Muscle layer of colon (tissue), 2 donors: ENCODE measurements around the gene COL1A2.

ENCODE experiments used
- H3K27ac ChIP-seq: one replicate; pipeline ENCODE4 v1.7.0; 2013; ENCODE audit warnings: low read depth, mild to moderate bottlenecking, low read length, moderate library complexity
- H3K27me3 ChIP-seq, 2 donors: one replicate each; pipeline ENCODE4 v1.7.0; 2013; ENCODE audit warnings: low read length in 2 of 2, mild to moderate bottlenecking in 2 of 2; ENCODE audit not compliant: insufficient read depth in 2 of 2, control insufficient read depth in 1 of 2
- H3K36me3 ChIP-seq: one replicate; pipeline ENCODE4 v1.7.0; 2013; ENCODE audit warnings: mild to moderate bottlenecking, low read length; ENCODE audit not compliant: insufficient read depth
- H3K4me1 ChIP-seq: one replicate; pipeline ENCODE4 v1.7.0; 2013; ENCODE audit warnings: mild to moderate bottlenecking, low read length; ENCODE audit not compliant: insufficient read depth
- H3K4me3 ChIP-seq, 2 donors: one replicate each; pipeline ENCODE4 v1.7.0; 2013; ENCODE audit warnings: low read length in 2 of 2, low read depth in 1 of 2, mild to moderate bottlenecking in 1 of 2, moderate library complexity in 1 of 2
- H3K9ac ChIP-seq: one replicate; pipeline ENCODE4 v1.7.0; 2013; ENCODE audit warnings: low read length
- H3K9me3 ChIP-seq: one replicate; pipeline ENCODE4 v1.7.0; 2013; ENCODE audit warnings: mild to moderate bottlenecking, low read length
- donor health status: abdominal sarcoma.
- donor health status: Adenocarcinoma of cecum.

The COL1A2 gene

DNA sequence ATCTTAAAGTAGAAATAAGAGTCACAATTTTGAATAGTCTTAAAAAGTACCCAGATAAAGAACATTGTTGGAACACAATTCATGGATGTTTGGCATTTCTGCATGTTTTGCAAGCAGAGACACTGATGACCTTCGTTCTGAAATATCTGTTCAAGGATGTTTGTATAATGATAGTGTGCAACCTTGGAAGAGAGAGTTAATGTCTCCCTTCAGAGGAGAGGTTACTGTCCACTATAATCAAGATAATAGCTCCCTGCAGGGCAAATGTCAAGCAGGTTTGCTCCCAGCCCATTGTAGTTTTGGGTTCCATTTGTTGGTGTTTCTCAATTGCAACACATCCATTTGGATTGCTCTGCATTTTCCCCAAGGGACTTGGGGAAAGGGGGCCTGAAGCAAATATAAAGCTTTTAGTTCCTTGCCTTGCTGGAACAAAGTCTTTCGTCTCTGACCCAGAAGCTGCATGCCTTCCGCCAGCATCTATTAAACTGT, 45.2 kb downstream of the COL1A2 start:
- no peaks in the 10 kb centered on the region for H3K36me3 ChIP-seq
- H3K27ac ChIP-seq = no peak overlapping the region
- H3K4me3 ChIP-seq = no peak overlapping the region
- no peak overlapping the region for H3K9ac ChIP-seq
- no peaks in the 10 kb centered on the region for H3K4me1 ChIP-seq
- H3K9me3 ChIP-seq = no peaks in the 10 kb centered on the region
- no peaks in the 10 kb centered on the region for H3K27me3 ChIP-seq

DNA sequence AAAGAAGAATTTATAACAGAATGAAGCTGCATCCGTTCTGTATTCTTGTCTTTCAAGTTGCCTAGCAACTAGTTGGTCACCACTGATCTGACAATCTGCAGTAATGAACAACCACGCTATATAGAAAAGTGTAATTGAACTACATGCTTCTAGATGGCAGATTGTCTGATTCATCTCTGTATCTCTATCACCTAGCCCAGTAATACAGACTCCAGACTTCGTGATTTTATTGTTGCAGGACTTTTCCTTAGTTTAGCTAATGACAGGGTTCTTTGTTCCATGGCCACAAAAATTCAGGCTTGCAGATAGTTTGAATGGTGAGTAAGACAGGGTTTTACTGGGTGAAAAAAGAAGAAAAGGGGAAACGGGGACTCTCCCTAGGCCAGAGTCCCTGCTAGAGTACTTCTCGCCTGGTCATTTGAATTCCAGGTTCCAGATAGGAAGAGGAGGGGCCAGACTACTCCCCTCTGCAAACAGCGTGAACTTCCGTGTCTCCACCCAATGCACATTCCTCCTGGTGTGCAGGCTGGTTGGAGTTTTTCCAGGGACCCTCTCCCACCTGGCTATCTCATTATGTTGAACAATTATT, 45.9 kb downstream of the COL1A2 start:
- Histone ChIP-seq H3K4me3 (no peak overlapping the region), H3K27ac (no peak overlapping the region), H3K9ac (no peak overlapping the region), H3K36me3 (no peaks in the 10 kb centered on the region), H3K27me3 (no peaks in the 10 kb centered on the region), H3K4me1 (no peaks in the 10 kb centered on the region), H3K9me3 (no peaks in the 10 kb centered on the region)

DNA sequence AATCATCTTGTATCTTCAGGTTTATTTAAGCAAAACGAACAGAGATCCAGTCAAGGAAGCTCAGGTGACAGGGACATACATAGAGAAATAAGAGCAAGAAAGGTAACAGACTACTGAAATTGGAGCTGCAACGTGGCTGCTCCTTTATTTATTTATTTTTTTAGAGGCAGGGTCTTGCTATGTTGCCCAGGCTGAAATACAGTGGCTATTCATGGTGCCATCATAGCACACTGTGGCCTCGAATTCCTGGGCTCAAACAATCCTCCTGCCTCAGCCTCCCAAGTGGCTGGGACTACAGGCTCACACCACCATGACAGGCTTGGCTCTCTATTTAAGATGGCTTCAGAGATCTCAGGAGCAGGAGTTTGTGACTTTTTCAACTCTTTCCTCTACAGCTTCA, 46.4 kb downstream of the COL1A2 start:
- H3K27ac ChIP-seq = no peak overlapping the region
- H3K9me3 ChIP-seq = no peaks in the 10 kb centered on the region

DNA sequence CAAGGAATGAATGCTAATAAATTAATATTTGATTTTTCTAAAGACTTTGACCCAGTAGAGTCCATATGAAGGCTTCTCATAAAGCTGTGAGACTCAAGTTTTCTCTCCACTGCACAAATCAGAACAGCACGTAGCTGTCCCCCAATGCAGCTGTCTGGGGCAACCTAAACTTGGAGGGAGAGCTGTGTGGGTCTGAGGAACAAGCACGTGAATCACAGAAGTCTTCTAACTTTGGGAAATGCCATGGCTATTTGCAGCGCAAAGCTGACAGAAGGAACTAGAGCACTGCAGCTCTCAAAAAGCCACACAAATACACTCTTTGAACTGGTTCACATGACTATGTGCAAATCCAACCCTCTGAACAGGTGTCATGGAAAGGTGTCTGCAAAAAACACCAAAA, 47.9 kb downstream of the COL1A2 start:
- Histone ChIP-seq H3K27me3 (no peaks in the 10 kb centered on the region), H3K4me3 (no peak overlapping the region), H3K36me3 (no peaks in the 10 kb centered on the region), H3K9me3 (no peaks in the 10 kb centered on the region), H3K9ac (no peak overlapping the region), H3K4me1 (no peaks in the 10 kb centered on the region), H3K27ac (no peak overlapping the region)

More for the DNA sequence above, 46.4 kb downstream of the COL1A2 start:
- Histone ChIP-seq H3K4me1 (no peaks in the 10 kb centered on the region), H3K27me3 (no peaks in the 10 kb centered on the region), H3K4me3 (no peak overlapping the region), H3K9ac (no peak overlapping the region), H3K36me3 (no peaks in the 10 kb centered on the region)

DNA sequence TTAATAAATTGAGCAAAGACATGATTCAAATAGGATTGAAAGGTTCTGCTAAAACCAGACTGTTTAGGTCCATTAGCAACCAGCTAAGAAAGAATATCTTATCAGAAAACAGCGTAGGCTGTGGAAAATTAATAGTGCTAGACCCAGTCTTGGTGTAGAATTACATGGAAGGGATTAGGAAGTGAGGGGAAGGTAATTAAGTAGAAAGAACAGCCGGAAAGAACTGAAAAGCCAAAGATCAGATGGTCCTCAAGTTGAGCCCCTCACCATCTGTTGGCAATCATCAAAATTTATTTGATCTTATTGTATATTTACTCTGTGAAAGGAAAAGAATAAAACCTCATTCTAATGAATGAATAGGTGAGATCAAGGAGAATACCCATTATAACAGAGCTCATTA, 50.1 kb downstream of the COL1A2 start:
- H3K4me1 ChIP-seq = peaks cover 8% of the 10 kb centered on the region
- no peaks in the 10 kb centered on the region for H3K36me3 ChIP-seq
- no peak overlapping the region for H3K4me3 ChIP-seq
- no peaks in the 10 kb centered on the region for H3K9me3 ChIP-seq
- H3K27me3 ChIP-seq = no peaks in the 10 kb centered on the region
- H3K9ac ChIP-seq = no peak overlapping the region
- H3K27ac ChIP-seq = no peak overlapping the region

DNA sequence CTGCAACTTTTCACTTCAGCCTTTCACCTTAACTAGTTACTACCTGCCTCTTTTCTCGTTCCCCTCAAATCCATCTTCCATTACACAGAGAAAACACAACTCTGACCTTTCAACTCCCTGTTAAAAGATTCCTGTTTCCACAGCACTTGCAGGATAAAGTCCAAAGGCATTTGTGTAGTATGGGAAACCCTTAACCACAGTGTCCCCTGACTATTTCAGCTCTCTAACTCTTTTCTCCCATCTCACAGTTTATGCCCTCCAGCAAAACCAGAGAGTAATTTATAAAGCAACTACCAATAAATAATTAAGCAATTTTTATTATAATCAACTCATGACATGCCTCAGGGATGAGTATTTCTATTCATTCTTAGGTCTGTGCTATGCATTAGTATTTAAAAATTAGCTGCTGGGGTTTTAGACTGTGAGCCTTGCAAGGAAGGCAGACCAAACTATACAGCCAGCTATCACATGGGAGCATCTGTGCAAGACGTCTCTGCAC, 51.0 kb downstream of the COL1A2 start:
- Histone ChIP-seq H3K9ac (no peak overlapping the region), H3K9me3 (no peaks in the 10 kb centered on the region), H3K27me3 (no peaks in the 10 kb centered on the region), H3K36me3 (no peaks in the 10 kb centered on the region), H3K27ac (no peak overlapping the region), H3K4me3 (no peak overlapping the region), H3K4me1 (peaks cover 16% of the 10 kb centered on the region)

DNA sequence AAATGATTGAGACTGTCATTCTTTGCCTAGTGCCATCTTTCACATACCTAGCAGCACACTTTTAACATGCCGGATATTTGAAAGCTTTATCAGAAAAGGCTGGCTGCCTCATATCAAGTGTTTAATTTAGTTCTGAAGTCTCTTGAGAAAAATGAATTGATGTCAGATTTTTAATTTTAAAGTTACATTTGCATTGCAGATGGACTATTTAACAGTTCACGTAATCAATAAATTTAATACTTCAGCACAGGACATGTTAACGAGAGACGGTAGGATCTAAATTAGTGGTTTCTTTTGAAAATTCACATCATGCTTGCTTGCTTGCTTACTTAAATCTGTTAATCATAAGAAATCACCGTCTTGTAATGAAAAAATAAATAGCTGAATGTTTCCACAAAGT, 51.6 kb downstream of the COL1A2 start:
- Histone ChIP-seq H3K36me3 (no peaks in the 10 kb centered on the region), H3K4me3 (no peak overlapping the region), H3K27ac (no peak overlapping the region), H3K9me3 (no peaks in the 10 kb centered on the region), H3K27me3 (no peaks in the 10 kb centered on the region), H3K9ac (no peak overlapping the region), H3K4me1 (peaks cover 20% of the 10 kb centered on the region)

DNA sequence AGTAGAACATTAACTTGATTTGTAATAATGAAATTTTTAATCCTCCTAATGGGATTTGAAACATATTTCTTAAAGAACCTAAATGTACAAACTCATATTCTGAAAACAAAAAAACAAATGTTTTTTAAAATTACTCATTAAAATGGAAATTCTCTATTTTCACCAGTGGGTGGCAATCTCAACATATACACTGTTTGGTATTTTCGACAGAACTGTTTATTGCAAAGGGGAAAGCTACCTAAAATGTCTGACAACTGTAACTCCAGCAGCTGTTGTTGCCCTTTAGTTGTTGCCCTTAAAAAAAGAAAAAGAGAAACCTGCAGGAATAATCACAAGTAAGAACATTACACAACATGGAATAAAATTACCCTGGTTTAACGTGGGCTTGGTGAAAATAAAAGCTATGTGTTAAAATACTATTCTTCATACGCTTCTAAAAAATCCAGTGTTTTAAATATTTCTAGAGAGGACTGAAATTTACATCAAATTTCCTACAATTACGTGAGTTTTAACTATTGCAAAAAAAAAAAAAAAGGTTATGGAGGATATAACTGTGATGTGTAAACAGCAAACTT, 54.5 kb downstream of the COL1A2 start:
- no peaks in the 10 kb centered on the region for H3K9me3 ChIP-seq
- H3K4me1 ChIP-seq = peaks cover 38% of the 10 kb centered on the region
- no peaks in the 10 kb centered on the region for H3K27me3 ChIP-seq
- H3K27ac ChIP-seq = no peak overlapping the region
- no peak overlapping the region for H3K9ac ChIP-seq
- no peaks in the 10 kb centered on the region for H3K36me3 ChIP-seq
- no peak overlapping the region for H3K4me3 ChIP-seq

DNA sequence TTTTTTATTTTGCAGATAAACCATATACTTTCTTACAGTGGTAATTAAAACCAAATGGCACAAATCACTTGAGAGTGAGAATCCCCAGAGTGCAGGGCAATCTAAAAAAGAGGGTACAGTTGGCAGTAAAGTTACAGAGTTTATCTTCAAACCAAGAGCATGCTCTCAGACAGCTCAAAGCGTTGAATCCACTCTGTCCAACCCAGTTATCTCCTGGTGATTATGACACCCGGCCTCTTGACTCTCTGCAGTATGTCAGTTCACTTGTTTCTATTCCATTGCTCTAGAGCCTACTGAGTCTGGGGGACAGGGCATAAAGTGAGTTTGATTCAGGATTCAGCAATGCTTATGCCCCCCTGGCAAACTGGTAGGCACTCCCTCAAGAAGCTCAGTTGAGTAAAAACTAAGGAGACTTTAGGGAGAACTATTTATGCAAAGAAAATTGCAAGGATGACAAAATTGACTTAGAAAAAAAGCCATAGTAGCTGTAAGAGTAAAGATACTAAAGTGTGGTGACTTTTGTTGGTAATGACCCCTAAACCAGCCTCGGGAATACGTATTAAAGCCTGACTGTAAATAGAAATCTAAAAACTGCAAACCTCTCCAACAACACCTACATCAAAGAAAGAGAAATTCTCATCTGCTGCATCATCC, 55.5 kb downstream of the COL1A2 start:
- Histone ChIP-seq H3K4me1 (peaks cover 38% of the 10 kb centered on the region), H3K9me3 (no peaks in the 10 kb centered on the region), H3K27me3 (no peaks in the 10 kb centered on the region), H3K27ac (no peak overlapping the region), H3K9ac (no peak overlapping the region), H3K4me3 (no peak overlapping the region), H3K36me3 (no peaks in the 10 kb centered on the region)

DNA sequence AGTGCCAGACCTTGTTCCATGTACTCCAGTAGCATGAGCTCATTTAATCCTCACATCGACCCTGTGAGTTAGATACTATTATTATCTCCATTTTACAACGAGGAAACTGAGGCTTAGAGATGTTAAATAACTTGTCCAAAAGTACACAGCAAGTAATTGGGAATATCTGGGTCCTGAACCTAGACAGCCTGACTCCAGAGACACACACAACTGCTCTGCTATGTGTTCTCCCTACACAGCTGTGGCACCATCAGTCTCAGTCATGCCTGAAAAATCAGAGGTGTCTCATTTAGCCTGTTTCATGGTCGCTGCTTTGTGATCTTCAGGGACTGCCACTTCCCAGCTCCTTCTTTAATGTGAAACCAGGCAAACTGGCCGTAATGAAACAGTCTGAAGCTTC, 56.5 kb downstream of the COL1A2 start:
- Histone ChIP-seq H3K4me3 (no peak overlapping the region), H3K27ac (no peak overlapping the region), H3K36me3 (no peaks in the 10 kb centered on the region), H3K27me3 (no peaks in the 10 kb centered on the region), H3K9ac (no peak overlapping the region), H3K4me1 (peaks cover 38% of the 10 kb centered on the region), H3K9me3 (no peaks in the 10 kb centered on the region)

DNA sequence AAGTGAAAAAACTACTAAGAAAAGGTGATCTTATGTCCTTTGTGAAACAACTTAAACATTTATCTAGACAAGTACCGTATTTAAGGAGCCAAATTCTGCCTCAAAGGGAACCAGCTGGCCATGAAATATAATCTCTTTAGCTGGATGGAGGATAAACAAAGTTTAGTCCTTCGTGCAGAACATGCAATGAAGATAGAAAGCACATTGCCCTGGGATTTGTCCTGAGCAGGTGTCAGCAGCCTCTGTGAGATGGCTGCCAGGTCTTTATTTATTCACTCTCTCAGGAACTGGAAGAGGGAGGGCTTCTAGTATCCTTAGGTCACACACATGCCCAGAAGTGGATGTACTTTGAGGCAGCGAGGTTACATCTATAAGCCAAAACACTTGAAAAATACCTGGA, 57.5 kb downstream of the COL1A2 start:
- no peaks in the 10 kb centered on the region for H3K27me3 ChIP-seq
- no peaks in the 10 kb centered on the region for H3K36me3 ChIP-seq
- H3K27ac ChIP-seq = no peak overlapping the region
- no peak overlapping the region for H3K4me3 ChIP-seq
- H3K9ac ChIP-seq = no peak overlapping the region
- H3K4me1 ChIP-seq = peaks cover 38% of the 10 kb centered on the region
- no peaks in the 10 kb centered on the region for H3K9me3 ChIP-seq
